Right lung (tissue), 5 donors: ENCODE data around the gene CKS1B. TPM values are rescaled to one million over a fixed set of nuclear protein-coding genes. Genes with fewer than 3 reads are reported as not detected.

Experiments
- DNase-seq, 2 donors: peaks; one replicate each; pipeline ENCODE4 v3.0.0-alpha.2; 2013
- polyA plus RNA-seq, 5 donors: library from polyadenylated mRNA; unstranded; fragments of 120-200 nt; gene quantifications; one replicate each; pipeline versions ENCODE4 v1.2.1 to v1.2.3, GENCODE V29; 2013; ENCODE audit warnings: inconsistent platforms in 1 of 5, low replicate concordance in 1 of 5; ENCODE audit not compliant: insufficient read length in 5 of 5, insufficient read depth in 1 of 5

CKS1B gene
- polyA plus RNA-seq, 5 donors: 85.1 to 149 (median 115) TPM

DNA sequence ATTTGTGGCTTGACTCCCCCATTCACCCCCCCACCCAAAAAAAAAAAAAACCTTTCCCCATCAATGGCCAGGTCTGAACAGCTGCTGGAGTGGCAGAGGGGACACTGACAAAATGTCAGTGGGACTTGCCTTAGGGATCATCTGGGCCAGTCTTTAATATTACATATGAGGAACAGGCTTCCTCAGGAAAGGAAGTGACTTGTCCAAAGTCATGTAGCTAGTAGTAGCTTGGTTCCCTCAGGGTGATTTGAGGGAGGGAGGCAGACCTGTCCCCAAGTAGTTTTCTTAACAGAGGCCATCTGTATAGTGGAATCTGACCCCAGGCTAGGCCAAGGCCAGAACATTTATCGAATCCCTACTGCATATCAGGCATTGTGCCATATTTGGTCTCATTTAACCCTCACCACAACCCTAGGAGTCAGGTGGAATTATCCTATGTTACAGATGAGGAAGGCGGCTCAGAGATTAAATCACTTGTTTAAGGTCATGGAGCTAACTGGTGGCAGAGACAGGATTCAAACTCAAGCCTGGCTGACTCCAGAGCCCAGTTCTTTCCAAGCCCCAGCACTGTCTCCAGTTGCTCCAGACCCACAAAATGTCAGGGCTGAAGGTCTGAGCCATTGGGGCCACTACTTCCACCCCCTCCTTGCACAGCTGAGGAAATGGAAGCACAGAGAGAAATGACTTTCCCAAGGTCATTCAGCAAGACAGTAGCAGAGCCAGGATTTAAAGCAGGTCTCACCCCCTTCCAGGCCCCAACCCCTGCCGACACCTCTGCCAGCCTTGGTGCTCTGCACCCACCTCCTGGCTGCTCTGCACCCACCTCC lies 38.5 kb downstream of the CKS1B start:
- DNase-seq: no peak

DNA sequence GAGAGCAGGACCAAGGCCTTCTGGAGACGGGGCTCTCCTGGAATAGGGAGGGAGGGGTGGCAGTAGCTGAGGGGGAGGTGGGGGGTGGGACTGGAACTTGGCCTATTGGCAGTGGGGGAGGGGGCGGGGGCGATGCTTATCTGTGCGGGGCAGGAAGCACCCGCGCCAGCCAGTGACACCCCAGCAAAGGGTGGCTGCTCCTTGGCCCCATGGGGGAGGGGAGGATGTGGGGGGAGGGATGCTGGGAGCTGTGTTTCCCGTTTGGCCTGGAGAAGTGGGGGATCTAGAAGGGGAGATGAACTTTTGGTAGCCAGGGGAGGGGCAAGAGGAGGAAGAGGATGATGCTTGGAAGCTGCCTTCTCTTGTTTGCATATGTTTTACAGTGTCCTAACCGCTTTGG lies 39.2 kb downstream of the CKS1B start:
- DNase-seq: no peak

DNA sequence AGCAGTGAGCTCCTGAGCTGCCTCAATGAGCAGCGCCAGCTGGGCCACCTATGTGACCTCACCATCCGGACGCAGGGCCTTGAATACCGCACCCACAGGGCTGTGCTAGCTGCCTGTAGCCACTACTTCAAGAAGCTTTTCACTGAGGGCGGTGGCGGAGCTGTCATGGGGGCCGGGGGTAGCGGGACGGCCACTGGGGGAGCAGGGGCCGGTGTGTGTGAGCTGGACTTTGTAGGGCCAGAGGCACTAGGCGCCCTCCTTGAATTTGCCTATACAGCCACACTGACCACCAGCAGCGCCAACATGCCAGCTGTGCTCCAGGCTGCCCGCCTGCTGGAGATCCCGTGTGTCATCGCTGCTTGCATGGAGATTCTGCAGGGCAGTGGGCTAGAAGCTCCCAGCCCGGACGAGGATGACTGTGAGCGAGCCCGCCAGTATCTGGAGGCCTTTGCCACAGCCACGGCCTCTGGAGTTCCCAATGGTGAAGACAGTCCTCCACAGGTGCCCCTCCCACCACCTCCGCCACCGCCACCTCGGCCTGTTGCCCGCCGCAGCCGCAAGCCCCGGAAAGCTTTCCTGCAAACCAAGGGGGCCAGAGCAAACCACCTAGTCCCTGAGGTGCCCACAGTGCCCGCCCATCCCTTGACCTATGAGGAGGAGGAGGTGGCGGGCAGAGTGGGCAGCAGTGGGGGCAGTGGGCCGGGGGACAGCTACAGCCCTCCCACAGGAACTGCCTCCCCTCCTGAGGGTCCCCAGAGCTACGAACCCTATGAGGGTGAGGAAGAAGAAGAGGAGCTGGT lies 40.4 kb downstream of the CKS1B start:
- no peak for DNase-seq

DNA sequence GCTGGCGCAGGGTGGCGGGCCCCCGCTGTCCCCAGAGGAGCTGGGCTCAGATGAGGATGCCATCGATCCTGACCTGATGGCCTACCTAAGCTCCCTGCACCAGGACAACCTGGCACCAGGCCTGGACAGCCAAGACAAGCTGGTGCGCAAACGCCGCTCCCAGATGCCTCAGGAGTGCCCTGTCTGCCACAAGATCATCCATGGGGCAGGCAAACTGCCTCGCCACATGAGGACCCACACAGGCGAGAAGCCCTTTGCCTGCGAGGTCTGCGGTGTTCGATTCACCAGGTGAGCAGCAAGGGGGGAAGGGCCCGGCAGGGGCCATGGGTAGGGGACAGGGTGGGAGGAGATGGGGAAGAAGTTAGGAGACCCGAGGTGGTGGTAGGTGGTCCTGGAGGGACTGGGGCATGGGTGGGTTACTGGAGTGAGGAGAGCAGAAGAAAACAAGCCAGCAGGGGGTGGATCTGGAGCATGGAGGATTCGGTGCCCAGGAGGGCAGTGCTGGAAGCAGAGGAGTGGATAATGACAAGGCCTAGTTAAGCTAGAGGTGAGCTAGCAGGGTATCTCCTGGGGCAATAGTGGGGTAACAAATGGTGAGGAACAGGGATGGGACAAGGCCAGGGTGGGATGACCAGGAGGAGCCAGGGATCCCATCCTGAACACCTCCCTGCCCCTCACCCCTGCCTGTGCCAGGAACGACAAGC lies 41.2 kb downstream of the CKS1B start:
- no peak for DNase-seq

DNA sequence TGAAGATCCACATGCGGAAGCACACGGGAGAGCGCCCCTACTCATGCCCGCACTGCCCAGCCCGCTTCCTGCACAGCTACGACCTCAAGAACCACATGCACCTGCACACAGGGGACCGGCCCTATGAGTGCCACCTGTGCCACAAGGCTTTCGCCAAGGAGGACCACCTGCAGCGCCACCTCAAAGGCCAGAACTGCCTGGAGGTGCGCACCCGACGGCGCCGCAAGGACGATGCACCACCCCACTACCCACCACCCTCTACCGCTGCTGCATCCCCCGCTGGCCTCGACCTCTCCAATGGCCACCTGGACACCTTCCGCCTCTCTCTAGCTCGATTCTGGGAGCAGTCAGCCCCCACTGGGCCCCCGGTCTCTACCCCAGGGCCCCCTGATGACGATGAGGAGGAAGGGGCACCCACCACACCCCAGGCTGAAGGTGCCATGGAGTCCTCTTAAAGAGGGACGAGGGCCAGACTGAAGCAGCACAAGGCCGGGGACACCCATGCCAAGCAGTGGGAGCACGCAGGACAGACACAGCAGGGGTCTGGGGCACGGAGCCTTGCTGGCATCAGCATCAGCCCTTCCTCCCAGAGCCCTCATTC lies 41.9 kb downstream of the CKS1B start:
- no peak for DNase-seq

DNA sequence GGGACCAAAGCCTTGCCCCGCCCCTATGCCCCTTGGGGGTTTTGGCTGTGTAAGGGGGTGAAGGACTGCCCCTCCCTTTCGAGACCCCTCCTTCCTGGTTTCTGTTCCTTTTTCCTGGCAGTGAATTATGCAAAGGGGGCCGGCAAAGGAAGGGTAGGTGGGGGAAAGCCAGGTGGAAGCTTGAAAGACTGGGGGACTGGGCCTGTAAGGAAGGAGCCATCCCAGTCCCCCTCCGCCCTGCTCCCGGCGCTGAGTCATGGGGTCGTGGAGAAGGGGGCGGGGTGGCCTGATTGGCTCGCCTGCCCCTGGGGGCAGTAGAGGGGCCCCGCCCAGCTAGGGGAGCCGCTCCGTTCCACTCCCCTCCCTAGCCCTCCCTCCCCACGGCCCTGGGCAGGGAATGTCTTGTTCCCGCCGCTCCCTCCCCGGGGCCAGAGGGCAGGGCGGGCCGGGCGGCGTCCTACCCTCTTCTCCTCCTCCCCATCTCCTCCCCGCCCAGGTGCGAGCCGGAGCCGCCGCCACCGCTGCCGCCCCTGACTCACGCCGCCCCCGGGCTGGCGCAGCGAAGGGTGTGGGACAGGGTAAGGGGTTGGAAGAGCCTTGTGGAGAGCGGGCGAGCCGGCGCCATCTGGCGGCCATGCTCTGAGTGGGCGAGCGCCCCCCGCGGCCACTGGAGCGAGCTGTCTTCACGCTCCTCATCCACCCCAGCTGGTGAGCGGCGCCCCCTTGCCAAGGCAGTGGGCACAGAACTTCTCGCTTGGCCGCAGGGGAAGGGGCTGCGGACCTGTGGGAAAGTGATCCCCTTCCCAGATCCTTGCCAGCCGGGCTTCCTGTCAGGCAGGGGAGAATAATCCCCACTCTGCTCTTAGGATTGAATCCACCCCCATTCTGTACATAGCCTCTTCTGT lies 42.8 kb downstream of the CKS1B start:
- peak; percentile 82 to 87 for DNase-seq

DNA sequence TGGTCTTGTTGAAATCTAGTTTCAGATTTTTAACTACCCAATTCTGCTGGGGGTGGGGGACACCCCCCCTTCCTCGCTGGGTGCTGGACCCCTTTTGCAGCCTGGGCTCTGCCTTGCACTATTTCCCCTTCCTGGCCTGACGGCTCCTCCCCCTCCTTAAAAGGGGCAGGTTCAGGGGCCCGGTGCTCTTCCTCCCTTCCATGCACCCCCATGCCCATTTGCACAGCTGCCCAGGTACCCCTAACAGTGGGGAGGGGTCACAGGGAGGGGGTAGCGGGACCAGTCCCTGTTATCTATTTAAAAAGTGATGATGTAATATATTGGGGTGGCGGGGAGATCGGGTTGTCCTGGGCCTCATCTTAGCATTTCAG lies 43.5 kb downstream of the CKS1B start:
- DNase-seq: no peak

DNA sequence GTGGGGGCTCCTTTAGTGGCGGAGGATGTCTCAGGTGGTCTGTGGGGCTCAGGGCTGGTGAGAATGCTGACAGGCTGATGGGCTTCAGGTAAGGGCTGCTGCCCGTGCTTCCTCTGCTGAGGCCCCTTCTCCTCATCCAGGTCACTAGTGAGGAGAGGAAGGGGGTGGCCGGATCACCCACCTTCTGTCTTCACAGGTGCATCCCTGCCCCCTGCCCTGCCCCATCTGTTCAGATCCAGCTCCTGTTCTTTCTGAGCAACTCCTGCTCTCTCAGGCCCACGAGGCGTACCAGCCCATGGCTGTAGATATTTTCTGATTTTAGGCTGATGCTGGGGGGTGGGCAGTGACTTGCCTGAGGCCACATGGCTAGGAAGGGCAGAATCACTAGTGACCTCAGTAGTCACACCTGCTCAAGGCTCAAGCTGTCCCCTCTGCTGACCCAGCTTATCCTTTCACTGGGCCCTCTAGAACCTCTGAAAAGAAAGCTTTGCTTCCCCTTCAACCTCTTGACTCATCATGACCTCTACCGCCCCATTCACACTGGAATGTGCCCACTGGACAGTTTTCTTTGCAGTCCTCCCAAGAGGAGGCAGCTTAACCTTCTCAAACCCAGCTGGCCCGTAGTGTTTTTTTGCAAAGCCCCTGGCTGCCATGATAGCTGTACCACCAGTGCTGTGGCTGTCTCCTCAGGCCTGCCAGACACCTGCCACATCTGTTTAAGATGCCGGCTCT lies 44.3 kb downstream of the CKS1B start:
- DNase-seq: no peak

DNA sequence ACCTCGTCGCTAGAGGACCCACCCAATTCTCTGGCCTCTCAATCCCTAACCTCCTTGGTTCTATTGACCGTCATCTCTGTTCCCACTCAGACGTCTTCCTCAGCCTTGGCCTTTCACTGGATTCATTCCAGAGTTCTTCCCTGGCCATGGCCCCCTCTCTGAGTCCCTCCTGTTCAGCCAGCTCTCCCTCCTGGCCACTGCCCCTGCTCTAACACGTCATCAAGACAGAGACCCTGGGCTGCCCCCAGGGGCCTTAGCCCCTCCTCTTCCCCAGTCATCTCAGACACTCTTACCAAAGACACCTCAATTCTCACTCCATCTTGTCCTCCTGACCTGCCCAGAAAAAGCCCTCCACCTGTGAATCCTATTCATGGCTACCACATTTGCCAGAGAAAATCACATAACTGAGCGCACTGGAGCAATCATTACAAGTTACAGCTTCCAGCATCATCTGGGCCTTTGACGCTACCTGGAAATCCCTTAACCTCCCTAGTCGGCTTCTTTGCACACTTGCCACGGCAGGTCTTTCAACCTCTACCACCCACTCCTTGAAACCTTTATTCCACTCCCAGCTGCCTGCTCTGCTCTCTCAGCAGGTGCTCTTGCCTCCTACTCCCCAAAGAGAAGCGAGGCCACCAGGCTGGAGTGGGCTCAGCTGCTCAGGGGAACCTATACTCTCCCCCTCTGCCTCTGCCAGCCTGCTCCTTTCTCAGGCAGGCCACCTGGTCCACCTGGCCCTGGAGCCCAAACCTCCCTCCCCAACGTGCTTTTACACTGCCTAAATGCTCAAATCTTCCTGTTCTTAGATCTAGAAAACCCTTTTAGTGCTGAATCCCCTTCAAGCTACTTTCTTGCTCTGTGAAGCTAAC lies 45.1 kb downstream of the CKS1B start:
- DNase-seq: no peak

DNA sequence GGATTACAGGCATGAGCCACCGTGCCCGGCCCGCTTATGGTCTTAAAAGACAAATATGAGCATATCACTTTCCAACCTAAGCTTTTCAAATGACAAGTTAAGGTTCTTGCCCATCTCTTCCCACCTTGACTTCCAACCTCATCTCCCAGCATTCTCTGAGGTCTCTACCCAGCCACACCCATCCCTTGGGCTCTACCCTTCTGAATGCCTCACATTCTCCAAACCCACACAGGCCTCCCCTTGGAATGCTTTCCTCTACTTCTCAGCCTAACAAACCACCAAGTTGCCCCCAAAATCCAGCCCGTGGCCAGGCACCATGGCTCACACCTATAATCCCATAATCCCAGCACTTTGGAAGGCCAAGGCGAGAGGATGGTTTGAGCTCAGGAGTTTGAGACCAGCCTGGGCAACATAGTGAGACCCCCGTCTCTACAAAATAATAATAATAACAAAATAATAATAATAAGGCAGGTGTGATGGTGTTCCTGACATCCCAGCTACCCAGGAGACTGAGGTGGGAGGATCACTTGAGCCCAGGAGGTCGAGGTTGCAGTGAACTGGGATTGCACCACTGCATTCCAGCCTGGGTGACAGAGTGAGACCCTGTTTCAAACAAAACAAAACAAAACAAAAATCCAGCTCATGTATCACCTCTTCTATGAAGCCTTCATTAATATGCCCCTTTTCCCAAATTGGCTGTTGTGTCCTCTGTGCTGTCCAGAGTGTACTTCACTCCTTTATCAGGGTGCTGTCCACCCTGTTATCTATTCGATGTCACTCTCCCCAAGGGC lies 47.9 kb downstream of the CKS1B start:
- DNase-seq: no peak

DNA sequence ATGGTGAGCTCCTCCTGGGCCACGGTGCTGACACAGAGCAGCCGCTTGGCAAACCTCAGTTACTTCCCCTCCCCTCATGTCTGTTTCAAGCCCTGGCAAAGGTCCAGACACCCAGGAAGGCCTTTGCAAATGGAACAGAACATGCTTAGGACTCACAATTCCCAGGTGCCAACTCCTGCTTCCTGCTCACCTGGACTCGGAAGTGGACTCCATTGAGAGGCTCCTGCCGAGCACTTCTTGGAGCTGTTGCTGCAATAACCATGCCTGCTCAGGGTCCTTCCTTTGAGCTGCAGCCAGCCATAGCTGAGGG lies 48.4 kb downstream of the CKS1B start:
- no peak for DNase-seq

DNA sequence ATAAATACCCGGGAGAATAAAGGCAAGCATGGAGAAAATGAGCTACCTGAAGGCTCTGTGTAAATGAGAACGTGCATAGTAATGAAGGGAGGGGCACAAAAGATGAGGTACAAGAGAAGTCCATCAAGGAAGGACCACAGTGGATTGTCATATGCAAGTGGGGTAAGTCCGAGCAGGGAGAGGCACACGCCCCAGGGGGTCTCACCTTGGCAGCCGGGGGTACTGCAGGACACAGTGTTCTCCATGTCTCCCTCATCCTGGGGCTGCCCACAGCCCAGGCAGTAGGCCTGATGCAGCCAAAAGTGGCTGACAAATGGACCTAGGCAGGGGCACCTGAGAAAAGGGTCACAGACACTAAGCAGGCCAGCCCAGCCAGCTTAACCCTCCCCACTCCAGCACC lies 49.1 kb downstream of the CKS1B start:
- no peak for DNase-seq

DNA sequence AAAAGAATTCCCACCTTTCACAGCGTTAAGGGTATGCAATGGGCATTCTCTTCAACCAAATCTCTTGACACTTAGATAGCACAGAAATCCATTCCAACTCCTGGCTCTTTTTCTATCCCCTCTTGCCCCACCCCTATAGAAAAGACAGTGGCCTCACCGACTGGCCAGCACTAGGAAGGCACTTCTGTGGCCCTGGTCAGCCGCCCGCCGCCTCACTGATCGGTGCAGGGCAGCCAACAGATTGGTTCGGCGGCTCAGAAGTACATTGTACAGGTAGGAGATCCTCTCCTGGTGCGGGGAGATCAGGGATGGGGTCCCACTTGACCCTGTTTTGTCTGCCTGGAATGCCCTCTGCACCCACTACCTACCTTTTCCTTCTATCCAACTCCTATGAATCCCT lies 49.8 kb downstream of the CKS1B start:
- DNase-seq: no peak

DNA sequence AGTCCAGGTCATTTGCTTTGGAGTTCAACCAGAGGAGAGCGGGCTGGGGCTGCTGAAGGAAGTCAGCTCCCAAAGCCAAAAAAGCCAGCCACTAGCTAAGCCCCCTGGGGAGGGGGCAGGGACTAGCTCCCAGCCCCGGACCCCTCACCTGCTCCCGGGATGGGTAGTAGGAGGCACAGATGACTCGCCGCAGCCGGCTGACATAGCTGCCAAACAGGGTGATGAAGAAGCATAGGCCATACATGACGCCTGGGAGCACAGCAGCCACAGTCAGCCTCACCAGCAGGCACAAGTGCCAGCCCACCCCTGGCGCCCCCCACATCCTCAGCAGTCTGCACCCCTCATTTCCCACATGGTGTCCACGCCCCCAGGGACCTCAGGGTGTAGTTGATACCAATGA lies 51.7 kb downstream of the CKS1B start:
- no peak for DNase-seq

DNA sequence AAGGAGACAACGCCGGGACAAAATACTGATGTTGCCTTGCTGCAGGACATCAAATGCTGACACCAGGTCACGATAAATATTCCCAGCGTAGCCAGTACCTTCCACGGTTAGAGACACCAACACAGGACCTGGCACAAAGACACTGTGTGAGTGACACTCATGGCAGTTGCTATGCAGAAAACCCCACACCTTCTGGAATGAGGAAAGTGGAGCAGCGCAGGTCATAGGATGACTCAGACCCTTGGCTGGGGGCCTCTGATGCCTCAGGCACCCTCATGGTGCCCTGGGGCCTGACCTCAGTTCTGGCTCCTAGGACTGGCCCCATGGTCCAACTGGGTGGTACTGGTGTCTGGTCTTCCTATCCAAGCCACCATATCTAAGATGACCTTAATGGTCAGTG lies 52.1 kb downstream of the CKS1B start:
- no peak for DNase-seq
